Naive thymus-derived CD4-positive, alpha-beta T cell (primary cell): ENCODE measurements around the gene IGFBP4. TPM values are rescaled to one million over a fixed set of nuclear protein-coding genes. Genes with fewer than 3 reads are reported as not detected.
A peak's percentile ranks its signal among the peaks of the same experiment; 100 is the strongest.

Experiments
- ATAC-seq: fragments of 150-1000 bp; cut with Tn5 transposase; 2 replicates; pipeline ENCODE4 v1.10.0; 2021; ENCODE audit warnings: mild to moderate bottlenecking, moderate library complexity
- CTCF ChIA-PET: fragments of 350-600 bp; sonication (Branson Sonifier 250); formaldehyde crosslinking; loops from one replicate; lab custom pipeline; 2021; ENCODE audit warnings: antibody characterized with exemption; lab: Charles Lee
- POLR2A ChIA-PET: fragments of 350-600 bp; sonication (Branson Sonifier 250); formaldehyde crosslinking; loops from one replicate; lab custom pipeline; 2021; ENCODE audit warnings: antibody characterized with exemption, inconsistent platforms; lab: Charles Lee
- DNase-seq, 9 donors: peaks; one replicate each; pipeline versions ENCODE4 v3.0.0 to v3.0.0-alpha.2; 2020 to 2022; ENCODE audit warnings: mixed read lengths in 1 of 9
- H3K27ac ChIP-seq: one replicate; pipeline ENCODE4 v1.7.0; 2013; ENCODE audit warnings: mild to moderate bottlenecking, low read depth, low read length, moderate library complexity
- H3K27me3 ChIP-seq, 2 donors: one replicate each; pipeline ENCODE4 v1.7.0; 2013; ENCODE audit warnings: low read length in 2 of 2, mild to moderate bottlenecking in 2 of 2, moderate library complexity in 2 of 2; ENCODE audit not compliant: control insufficient read depth in 2 of 2, insufficient read depth in 2 of 2
- H3K36me3 ChIP-seq, 3 experiments: 1 replicate in 2 of 3; 2 replicates in 1 of 3; pipeline ENCODE4 v1.7.0; 2013; ENCODE audit warnings: low read length in 3 of 3, mild to moderate bottlenecking in 3 of 3, moderate library complexity in 1 of 3; ENCODE audit not compliant: insufficient read depth in 3 of 3, control insufficient read depth in 2 of 3
- H3K4me1 ChIP-seq, 2 donors: one replicate each; pipeline ENCODE4 v1.7.0; 2013; ENCODE audit warnings: low read length in 2 of 2, mild to moderate bottlenecking in 2 of 2, moderate library complexity in 1 of 2; ENCODE audit not compliant: control insufficient read depth in 2 of 2, insufficient read depth in 2 of 2
- H3K4me3 ChIP-seq: 2 replicates; pipeline ENCODE4 v1.7.0; 2013; ENCODE audit warnings: mild to moderate bottlenecking, low read length
- H3K9me3 ChIP-seq, 3 experiments: 1 replicate in 2 of 3; 2 replicates in 1 of 3; pipeline ENCODE4 v1.7.0; 2013; ENCODE audit warnings: low read length in 3 of 3; ENCODE audit not compliant: control insufficient read depth in 2 of 3
- H3K27ac Mint-ChIP-seq, 9 donors: one replicate each; pipeline ENCODE4 v1.8.0; 2020 to 2022; ENCODE audit warnings: mixed read lengths in 9 of 9, mild to moderate bottlenecking in 8 of 9, moderate library complexity in 5 of 9, inconsistent platforms in 2 of 9
- H3K27me3 Mint-ChIP-seq, 5 donors: one replicate each; pipeline ENCODE4 v1.8.0; 2021 to 2022; ENCODE audit warnings: mixed read lengths in 5 of 5, mild to moderate bottlenecking in 1 of 5
- H3K36me3 Mint-ChIP-seq, 5 donors: one replicate each; pipeline ENCODE4 v1.8.0; 2020 to 2022; ENCODE audit warnings: mixed read lengths in 5 of 5, mild to moderate bottlenecking in 3 of 5, inconsistent platforms in 1 of 5
- H3K4me1 Mint-ChIP-seq, 7 donors: one replicate each; pipeline ENCODE4 v1.8.0; 2020 to 2022; ENCODE audit warnings: mixed read lengths in 7 of 7, mild to moderate bottlenecking in 3 of 7, inconsistent platforms in 1 of 7
- H3K4me3 Mint-ChIP-seq, 10 donors: one replicate each; pipeline ENCODE4 v1.8.0; 2020 to 2022; ENCODE audit warnings: mild to moderate bottlenecking in 10 of 10, mixed read lengths in 10 of 10, moderate library complexity in 6 of 10, inconsistent platforms in 2 of 10
- H3K9me3 Mint-ChIP-seq, 11 donors: one replicate each; pipeline ENCODE4 v1.8.0; 2020 to 2022; ENCODE audit warnings: mixed read lengths in 11 of 11, mild to moderate bottlenecking in 4 of 11, inconsistent platforms in 1 of 11, moderate library complexity in 1 of 11
- intact Hi-C, 2 donors: fragments of 100-400 bp; cut with micrococcal nuclease; formaldehyde crosslinking; loops; one replicate each; pipeline ENCODE4 v1.15.1; 2023
- polyA plus RNA-seq, 2 donors: library from polyadenylated mRNA; unstranded; fragments of 300-500 nt; fragmentation: Illumina TruSeq; gene quantifications; one replicate each; pipeline ENCODE4 v1.2.3, GENCODE V29; 2021
- total RNA-seq, 6 experiments: library from RNA in 5 of 6; stranded (reverse) in 5 of 6; gene quantifications; 1 replicate in 5 of 6; 2 replicates in 1 of 6; pipeline ENCODE4 v1.2.3 and lab custom pipeline; 2021 to 2026

IGFBP4 gene
- total and polyA plus RNA-seq, 7 experiments from 2014 or later: 0.45 to 116 (median 1.8) TPM

DNA sequence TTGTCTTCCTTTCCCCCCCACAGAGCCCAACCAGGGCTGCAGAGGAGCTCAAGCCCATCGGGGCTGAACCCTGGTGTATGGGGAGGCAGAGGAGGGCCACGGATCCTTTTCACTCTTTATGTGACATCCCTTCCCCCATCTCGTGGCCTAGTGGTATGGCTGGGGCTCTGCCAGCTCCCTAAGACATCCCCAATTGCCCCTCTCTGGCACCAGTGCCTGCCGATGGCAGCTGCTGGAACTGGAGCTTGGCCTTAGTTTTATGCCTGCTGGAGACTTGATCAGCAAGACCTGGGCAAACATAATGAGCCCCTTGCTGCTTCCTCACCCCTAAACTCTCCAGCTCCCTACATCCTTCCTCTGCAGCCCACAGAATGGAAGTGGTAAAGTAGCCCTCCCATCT lies 17.5 kb upstream of the IGFBP4 start:
- POLR2A ChIA-PET: interaction anchor here (0.6 to 2.7 kb wide), 3 partner anchors 23 to 108 kb away, joined by 4 to 8 read pairs (median 5); no protein-coding TSS in a partner anchor
- ATAC-seq (no peak), DNase-seq (peak in 1 of 9 donors; percentile 22)

DNA sequence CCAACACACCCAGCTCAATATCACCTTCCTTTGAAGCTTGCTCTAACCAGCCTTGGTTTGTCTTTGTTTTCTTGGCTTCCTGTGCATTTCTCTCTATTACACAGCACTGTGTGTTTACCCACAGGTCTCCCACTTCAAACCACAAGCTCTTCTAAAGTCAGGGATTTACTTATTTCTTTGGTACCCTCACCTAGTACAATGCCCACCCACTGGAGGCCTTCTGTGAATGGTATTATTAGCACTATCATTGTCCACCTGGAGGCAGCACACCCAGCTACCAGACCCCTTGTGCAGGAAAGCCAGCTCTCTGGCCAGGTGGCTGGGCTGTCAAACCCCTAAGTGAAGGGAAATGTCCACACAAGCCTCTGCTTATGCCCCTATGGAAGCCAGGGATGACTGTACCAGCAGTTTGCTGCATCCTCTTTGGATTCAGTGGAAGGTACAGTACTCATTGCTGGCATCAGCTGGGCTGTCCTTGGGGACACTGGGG lies 16.2 kb upstream of the IGFBP4 start:
- peaks cover 24 to 25% of the 10 kb centered on the region in 2 donors for H3K4me1 ChIP-seq
- H3K4me3 ChIP-seq: peak overlapping the region; percentile 31
- peaks cover 0 to 2% (median 0%) of the 10 kb centered on the region in 11 donors for H3K9me3 Mint-ChIP-seq
- H3K27ac Mint-ChIP-seq: peak overlapping the region in 8 of 9 donors; percentile 6 to 86 (median 25)
- no peaks in the 10 kb centered on the region for H3K36me3 Mint-ChIP-seq
- DNase-seq (peak in 6 of 9 donors; percentile 32 to 61 (median 54)), ATAC-seq (peak; percentile 86)
- H3K27me3 ChIP-seq: no peaks in the 10 kb centered on the region
- peaks cover 0 to 14% (median 0%) of the 10 kb centered on the region in 5 donors for H3K27me3 Mint-ChIP-seq
- peak overlapping the region; percentile 26 to 78 (median 70) for H3K4me3 Mint-ChIP-seq
- no peak overlapping the region for H3K27ac ChIP-seq
- no peaks in the 10 kb centered on the region for H3K36me3 ChIP-seq
- intact Hi-C loops: loop anchor here (1.0 to 5.0 kb wide), 3 partner anchors 9 to 90 kb away; partner anchors contain the start of gene IGFBP4 (in 1 of the 2)
- H3K4me1 Mint-ChIP-seq: peaks cover 22 to 40% (median 30%) of the 10 kb centered on the region in 7 donors
- no peaks in the 10 kb centered on the region for H3K9me3 ChIP-seq
- ChIA-PET CTCF (interaction anchor here (0.6 to 1.8 kb wide), 7 partner anchors 9 to 105 kb away, joined by 3 to 6 read pairs (median 3); partner anchors contain the start of gene TOP2A), POLR2A (interaction anchor here (0.7 to 2.7 kb wide), 13 partner anchors 9 to 181 kb away, joined by 3 to 19 read pairs (median 4); partner anchors contain the start of gene TOP2A)

More for the DNA sequence above, 17.5 kb upstream of the IGFBP4 start:
- peaks cover 0 to 14% (median 0%) of the 10 kb centered on the region in 5 donors for H3K27me3 Mint-ChIP-seq
- CTCF ChIA-PET: interaction anchor here (0.6 to 1.8 kb wide), 4 partner anchors 10 to 820 kb away, joined by 3 to 6 read pairs (median 3); no protein-coding TSS in a partner anchor
- H3K36me3 ChIP-seq: no peaks in the 10 kb centered on the region
- H3K9me3 ChIP-seq: no peaks in the 10 kb centered on the region
- peaks cover 20 to 38% (median 30%) of the 10 kb centered on the region in 7 donors for H3K4me1 Mint-ChIP-seq
- H3K27ac ChIP-seq: no peak overlapping the region
- H3K4me3 ChIP-seq: no peak overlapping the region
- H3K27ac Mint-ChIP-seq: peak overlapping the region in 6 of 9 donors; percentile 8 to 70 (median 65)
- no peaks in the 10 kb centered on the region for H3K36me3 Mint-ChIP-seq
- intact Hi-C loops: loop anchor here in 1 of 2 donors (2.0 to 5.0 kb wide), 2 partner anchors 17 to 92 kb away; partner anchors contain the start of gene IGFBP4
- no peaks in the 10 kb centered on the region for H3K27me3 ChIP-seq
- H3K9me3 Mint-ChIP-seq: peaks cover 0 to 2% (median 0%) of the 10 kb centered on the region in 11 donors
- H3K4me3 Mint-ChIP-seq: peak overlapping the region in 7 of 10 donors; percentile 20 to 71 (median 58)
- peaks cover 24 to 25% of the 10 kb centered on the region in 2 donors for H3K4me1 ChIP-seq

DNA sequence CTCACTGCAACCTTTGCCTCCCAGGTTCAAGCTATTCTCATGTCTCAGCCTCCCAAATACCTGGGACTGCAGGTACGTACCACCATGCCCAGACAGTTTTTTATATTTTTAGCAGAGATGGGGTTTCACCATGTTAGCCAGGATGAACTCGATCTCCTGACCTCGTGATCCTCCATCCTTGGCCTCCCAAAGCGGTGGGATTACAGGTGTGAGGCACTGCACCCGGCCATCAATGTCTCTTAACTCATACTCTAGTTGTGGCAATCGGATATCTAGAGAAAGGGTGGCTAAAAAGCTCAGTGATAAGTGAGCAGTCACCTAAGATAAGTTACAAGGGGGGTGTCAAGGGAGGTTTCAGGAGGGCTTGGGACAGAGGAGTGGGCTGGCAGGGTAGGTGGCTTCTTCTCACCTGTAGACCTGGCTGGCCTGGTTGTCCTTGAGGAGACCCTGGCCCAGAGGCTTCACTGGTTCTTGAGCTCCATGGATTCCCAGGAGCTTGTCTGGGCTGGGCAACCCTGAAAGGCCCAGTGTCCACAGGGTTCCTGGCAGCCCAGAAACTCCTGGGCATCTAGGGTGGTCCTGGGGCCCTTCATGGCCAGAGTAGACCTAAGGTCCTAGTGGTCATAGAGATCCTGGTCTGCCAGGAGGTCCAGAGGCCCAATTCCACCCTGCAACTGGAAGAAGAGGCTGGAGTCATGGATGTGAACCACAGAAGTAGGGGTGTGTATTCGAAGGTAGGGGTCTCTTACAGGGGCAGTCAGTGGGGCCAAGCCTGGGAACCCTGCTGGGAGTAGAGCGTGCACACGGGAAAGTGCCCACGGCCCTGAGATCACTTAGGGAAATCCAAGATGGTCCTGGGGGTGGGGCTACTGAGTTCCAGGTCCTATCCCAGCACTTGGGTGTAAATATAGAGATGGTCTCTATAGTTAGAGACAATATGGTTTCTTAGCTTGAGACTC lies 12.7 kb upstream of the IGFBP4 start:
- no peak for ATAC-seq
- Histone ChIP-seq H3K4me1 (peaks cover 22 to 24% of the 10 kb centered on the region in 2 donors), H3K27ac (no peak overlapping the region), H3K9me3 (no peaks in the 10 kb centered on the region), H3K36me3 (no peaks in the 10 kb centered on the region), H3K4me3 (no peak overlapping the region), H3K27me3 (no peaks in the 10 kb centered on the region)
- ChIA-PET CTCF (interaction anchor here (0.6 to 3.2 kb wide), 4 partner anchors 14 to 45 kb away, joined by 3 to 12 read pairs (median 4); partner anchors contain the start of gene TOP2A), POLR2A (interaction anchor here (1.3 to 1.5 kb wide), 2 partner anchors 13 kb away, joined by 3 to 4 read pairs; partner anchors contain the start of genes IGFBP4 and TOP2A)
- H3K4me1 Mint-ChIP-seq: peaks cover 21 to 38% (median 27%) of the 10 kb centered on the region in 7 donors
- H3K27me3 Mint-ChIP-seq: peaks cover 0 to 16% (median 0%) of the 10 kb centered on the region in 5 donors
- no peaks in the 10 kb centered on the region for H3K36me3 Mint-ChIP-seq
- peaks cover 0 to 2% (median 0%) of the 10 kb centered on the region in 11 donors for H3K9me3 Mint-ChIP-seq
- intact Hi-C loops: no loop called here
- peak overlapping the region in 2 of 9 donors; percentile 45 to 59 for H3K27ac Mint-ChIP-seq
- H3K4me3 Mint-ChIP-seq: no peak overlapping the region
- peak in 1 of 9 donors; percentile 11 for DNase-seq

DNA sequence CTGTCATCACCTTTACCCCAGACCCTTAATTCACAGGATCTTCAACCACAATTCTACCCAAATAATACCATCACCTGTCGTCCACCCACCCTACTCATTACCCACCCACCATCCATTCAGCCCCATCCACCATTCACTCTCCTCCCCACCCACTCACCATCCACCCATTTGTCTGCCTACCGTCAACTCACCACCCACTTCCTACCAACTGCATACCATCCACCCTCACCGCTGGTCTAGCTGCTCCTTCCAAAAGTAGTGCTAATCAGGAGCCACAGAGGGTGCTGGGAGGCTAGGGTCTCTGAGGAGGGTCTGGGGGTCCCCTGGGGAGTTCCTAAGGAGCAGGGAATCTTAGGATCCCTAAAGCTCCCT lies 12.0 kb upstream of the IGFBP4 start:
- ATAC-seq (no peak), DNase-seq (peak in 1 of 9 donors; percentile 18)
- Histone ChIP-seq H3K36me3 (no peaks in the 10 kb centered on the region), H3K27me3 (no peaks in the 10 kb centered on the region), H3K4me3 (no peak overlapping the region), H3K4me1 (peaks cover 15 to 17% of the 10 kb centered on the region in 2 donors), H3K9me3 (no peaks in the 10 kb centered on the region), H3K27ac (no peak overlapping the region)
- no peaks in the 10 kb centered on the region for H3K36me3 Mint-ChIP-seq
- no peak overlapping the region for H3K4me3 Mint-ChIP-seq
- H3K27me3 Mint-ChIP-seq: peaks cover 0 to 16% (median 0%) of the 10 kb centered on the region in 5 donors
- peaks cover 0 to 2% (median 0%) of the 10 kb centered on the region in 11 donors for H3K9me3 Mint-ChIP-seq
- peak overlapping the region in 2 of 9 donors; percentile 45 to 59 for H3K27ac Mint-ChIP-seq
- POLR2A ChIA-PET: interaction anchor here (1.3 kb wide), 1 partner anchor 12 kb away, joined by 3 read pairs; the partner anchor contains the start of gene IGFBP4
- H3K4me1 Mint-ChIP-seq: peaks cover 15 to 31% (median 20%) of the 10 kb centered on the region in 7 donors
- intact Hi-C loops: no loop called here
- CTCF ChIA-PET: interaction anchor here (1.1 to 3.2 kb wide), 3 partner anchors 14 to 30 kb away, joined by 3 to 12 read pairs (median 4); partner anchors contain the start of gene TOP2A

DNA sequence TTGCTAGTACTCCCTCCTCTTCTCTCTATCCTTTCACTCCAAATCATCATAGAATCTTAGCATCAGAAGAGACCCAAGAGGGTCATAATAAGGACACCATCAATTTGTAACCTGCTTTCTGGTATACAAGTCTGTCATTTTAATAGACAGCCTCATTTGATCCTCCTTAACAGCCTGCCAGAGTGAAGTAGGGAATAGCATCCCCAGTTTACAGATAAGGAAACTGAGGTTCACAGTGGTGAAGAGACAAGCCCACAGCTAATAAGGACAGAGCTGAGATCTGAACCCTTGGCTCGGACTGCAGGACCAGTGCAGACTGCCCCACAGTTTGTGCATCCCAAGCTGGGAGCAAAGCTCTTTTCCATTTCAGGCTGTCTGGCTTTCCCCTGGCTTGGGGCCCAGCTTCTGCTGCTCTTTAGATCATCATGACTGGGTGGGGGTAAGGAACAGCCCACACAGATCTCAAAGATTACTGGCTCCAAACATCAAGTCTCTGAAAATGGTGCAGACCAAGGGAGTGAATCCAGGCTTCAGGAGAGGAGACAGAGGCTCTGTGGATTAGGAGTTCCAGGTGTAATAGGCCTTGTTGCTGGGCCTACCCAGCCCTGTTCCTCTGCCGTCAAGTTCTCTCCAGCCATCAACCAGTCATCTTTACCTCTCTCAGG lies 10.3 kb upstream of the IGFBP4 start:
- Mint-ChIP-seq H3K27ac (peak overlapping the region in 2 of 9 donors; percentile 35 to 60), H3K9me3 (peaks cover 0 to under 1% (median 0%) of the 10 kb centered on the region in 11 donors), H3K36me3 (no peaks in the 10 kb centered on the region), H3K4me1 (peaks cover 2 to 23% (median 3%) of the 10 kb centered on the region in 7 donors), H3K4me3 (no peak overlapping the region), H3K27me3 (peaks cover 0 to 15% (median 0%) of the 10 kb centered on the region in 5 donors)
- DNase-seq (no peak), ATAC-seq (no peak)
- CTCF ChIA-PET: interaction anchor here (0.7 to 3.2 kb wide), 4 partner anchors 16 to 34 kb away, joined by 3 to 12 read pairs (median 4); partner anchors contain the start of gene TOP2A
- H3K4me1 ChIP-seq: peaks cover under 1 to 1% of the 10 kb centered on the region in 2 donors
- no peak overlapping the region for H3K27ac ChIP-seq
- H3K9me3 ChIP-seq: no peaks in the 10 kb centered on the region
- intact Hi-C loops: loop anchor here in 1 of 2 donors (2.0 kb wide), 1 partner anchor 16 kb away; the partner anchor contains the start of gene TOP2A
- H3K27me3 ChIP-seq: no peaks in the 10 kb centered on the region
- POLR2A ChIA-PET: no interaction called here
- no peak overlapping the region for H3K4me3 ChIP-seq
- no peaks in the 10 kb centered on the region for H3K36me3 ChIP-seq
